NCI-H748 treated with DMSO at 0.1 percent for 48 hours (cell line): ENCODE data around the gene REEP1.

Experiments used
- DNase-seq: peaks from one replicate; lab custom pipeline; 2025; lab: John Stamatoyannopoulos, UW

Gene REEP1

GRCh38 chr2:86305915-86306254 is 31.5 kb downstream of the REEP1 start:
- no peak for DNase-seq

- no peak for DNase-seq
These were observed 32.1 kb downstream of the REEP1 start for GRCh38 chr2:86305195-86305914.

- DNase-seq, result no peak
These were observed 33.0 kb downstream of the REEP1 start for GRCh38 chr2:86304416-86304815.

DNA sequence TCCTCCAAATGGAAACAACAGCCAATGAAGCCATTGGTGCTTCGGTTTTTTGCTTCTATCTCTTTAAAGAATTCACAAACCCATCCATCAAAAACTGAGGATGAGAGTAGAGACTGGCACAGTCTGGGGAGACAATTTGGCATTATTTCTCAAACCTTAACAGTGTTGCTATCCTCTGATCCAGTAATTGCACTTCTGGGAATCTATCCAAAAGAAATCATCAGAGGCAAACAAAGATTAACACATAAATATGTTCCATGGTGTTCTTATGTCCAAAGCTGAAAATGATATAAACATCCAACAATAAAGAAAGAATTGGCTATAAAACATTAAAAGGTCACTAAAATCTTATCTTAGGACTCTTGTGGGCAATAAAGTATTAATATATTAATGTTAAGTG is 35.1 kb downstream of the REEP1 start:
- DNase-seq, result no peak

- no peak for DNase-seq
These were observed 35.7 kb downstream of the REEP1 start for GRCh38 chr2:86301711-86302202.

DNA sequence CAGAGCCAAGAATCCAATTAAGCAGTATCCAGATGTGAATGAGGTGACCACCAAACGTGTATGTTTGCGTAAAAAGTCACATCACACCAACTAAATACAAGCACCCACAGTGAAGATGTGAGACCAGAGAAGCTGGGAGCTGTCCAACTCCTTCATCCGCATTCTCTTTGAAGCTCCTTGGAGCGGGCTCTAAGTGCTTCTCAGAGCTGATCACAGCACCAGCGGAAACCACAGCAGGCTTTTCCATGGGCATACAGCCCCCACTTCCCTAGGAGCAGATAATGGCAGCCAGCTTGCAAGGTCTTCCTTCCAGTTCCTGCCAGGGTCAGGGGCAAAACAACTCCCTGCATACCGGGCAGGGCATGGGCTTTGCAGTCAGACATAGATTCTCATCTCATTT is 36.4 kb downstream of the REEP1 start:
- no peak for DNase-seq

DNA sequence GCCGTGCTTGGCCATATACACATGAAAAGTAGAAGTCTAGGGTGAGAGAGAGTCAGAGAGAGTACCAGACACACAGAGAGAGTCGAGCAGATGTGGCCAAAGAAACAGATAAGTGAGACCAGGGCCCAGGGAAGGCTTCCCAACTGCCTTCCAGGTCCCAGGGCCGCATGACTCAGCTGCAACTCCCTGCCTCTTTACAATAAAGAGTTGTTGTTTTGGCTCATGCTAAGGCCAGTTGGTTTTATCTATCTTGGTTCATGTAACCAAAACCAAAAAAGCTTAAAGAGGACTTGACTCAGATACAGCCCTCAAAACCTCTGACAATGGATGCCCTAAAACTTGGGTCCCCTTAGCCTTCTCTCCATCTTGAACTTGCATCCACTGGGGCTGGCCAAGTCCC is 36.9 kb downstream of the REEP1 start:
- no peak for DNase-seq

DNA sequence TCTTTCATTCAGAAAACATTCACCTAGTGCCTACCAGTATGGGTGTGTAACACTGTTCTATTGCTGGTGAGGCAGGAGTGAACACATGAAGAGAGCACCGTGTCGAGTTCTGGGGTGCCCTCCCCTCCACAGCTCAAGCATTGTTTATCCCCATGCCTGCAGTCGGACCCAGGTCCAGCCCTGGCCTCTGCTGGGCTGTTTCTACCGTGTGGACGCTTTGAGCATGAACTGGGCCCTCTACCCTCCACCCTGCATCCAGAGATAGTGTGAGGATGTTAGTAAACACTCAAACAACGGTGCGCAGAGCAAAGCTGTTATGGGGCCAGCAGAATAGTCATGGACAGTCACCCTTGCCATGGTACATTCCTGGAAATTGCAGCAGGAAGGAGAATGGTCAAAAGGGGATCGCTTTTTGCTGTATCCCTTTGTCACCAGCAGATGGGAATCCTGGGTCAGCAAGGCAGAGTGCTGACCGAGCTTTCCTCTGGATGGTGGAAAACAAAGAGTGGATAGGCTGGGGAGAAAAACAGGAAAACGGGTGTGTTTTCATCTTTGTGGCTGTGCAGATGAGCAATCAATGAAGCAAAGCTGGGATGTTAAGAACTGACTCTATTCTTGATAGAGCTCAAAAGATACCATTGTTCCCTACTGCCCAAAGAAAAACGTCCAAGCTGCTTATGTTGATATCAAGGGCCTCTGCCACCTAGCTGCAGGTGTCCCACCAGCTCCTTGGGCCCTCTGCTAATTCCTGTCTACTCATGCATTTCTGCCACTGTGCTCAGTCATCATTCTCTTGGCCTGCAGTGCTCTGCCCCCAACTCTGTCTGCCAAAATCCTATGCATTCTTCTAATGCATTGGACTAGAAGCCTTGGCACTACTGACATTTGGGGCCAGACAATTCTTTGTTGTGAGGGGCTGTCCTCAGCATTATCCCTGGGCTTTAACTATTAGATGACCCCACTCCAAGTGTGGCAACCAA is 38.7 kb downstream of the REEP1 start:
- DNase-seq, result no peak

DNA sequence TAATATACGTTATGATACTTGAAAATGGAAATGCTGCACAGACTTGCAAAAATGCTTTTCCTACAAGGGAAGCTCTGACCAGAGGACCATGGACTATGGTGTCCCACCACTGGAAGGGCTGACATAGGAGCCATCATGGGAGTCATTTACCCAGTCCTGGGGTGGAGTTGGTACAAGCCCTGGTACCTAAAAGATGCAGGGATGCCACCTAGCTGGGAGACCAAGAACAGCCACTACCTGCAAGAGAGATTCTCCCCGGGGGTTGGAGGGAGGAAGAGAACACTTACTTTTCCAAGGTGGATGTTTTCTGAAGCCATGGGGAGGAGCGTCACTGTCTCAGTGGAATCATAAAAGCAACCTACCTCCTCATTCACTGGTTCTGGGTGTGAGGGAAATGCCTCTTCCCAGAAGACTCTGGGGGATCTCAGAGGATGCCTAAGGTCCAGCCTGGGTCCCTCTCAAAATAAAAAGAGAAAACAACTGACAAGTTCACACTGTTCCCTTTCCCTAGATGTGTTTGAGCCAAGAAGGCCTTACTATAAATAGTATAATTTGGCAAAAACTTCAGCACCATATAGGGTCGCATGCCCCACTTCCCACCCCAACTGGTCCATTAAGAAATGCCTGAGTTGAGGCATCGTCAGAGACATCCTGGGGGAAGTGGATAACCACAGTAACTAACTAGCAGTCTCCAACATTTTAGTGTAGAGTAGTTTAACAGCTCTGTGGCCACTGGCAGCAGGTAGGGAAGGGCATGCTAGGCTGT is 39.9 kb downstream of the REEP1 start:
- DNase-seq, result no peak

- no peak for DNase-seq
These were observed 40.5 kb downstream of the REEP1 start for GRCh38 chr2:86296947-86297346.

DNA sequence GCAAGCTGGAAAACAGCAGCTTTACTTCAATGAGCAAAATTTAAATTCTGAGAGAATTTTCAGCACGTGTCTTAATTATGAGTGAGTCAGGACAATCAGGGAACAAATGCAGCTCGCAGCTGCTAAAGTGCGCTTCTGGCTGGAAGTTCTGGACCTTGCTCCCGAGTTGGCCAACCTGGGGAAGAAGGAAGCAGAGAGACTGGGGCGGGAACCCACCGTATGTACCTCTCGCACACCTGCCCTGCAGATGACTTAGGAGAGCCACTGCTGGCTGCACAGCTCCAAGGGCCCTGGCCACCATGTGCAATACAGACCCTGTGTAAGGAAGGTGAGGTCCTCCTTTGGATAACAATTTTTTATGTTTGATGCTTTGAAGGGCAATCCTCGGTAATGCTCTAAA is 42.4 kb downstream of the REEP1 start:
- no peak for DNase-seq

DNA sequence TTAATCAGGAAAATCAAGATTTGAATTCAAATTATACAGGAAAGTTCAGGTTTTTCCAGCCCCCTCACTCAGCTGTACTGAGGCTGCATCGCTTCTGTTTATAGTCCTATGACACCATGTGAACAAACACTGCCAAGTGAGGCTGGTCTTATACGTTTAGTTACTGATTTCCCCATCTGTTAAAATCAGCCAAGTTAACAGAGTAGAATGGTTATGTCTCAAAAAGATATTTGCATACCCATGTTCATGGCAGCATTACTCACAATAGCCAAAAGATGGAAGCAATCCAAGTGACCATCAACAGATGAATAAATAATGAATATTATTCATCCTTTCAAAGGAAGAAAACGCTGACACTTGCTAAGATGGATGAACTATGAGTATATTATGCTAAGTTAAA is 43.8 kb downstream of the REEP1 start:
- no peak for DNase-seq

DNA sequence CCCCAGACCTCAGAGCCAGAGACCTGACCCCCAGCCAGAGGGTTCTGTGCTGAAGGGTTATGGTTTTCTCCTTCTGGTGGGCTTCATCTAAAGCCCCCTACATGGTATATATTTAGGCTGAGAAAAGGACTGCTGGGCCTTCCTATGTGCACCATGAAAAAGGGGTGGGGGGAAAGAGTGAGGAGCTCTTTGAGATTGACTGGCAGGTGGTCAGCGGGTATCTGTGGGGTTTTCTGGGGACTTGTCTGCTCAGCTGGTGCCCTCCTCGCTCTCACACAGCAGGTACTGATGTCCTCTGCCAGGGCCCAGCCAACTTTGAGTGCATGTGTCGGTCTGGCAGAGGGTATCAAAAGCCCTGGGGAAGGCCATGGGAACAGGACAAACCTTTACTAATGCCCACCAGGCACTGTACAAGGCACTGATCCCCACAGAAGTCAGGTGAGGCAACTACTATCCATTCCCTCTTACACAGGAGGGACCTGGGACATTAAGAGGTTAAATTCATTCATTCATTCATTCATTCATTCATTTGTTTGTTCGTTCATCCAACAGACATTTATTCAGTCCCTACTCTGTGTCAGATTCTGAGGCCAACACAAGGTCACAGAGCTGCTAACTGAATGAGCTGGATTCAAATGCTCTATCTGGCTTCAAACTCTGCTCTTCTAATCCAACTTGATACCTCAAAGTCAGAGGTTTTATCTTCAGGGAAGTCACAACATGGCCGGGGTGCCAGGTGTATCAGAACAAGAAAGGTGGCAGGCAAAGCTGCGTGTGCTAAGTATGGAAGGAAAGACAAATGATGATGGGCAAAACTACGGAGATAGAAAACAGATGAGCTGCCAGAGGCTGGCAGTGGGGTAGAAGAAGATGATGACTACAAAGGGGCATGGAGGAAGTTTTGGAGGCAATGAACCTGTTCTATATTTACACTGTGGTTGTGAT is 44.6 kb downstream of the REEP1 start:
- DNase-seq, result no peak

DNA sequence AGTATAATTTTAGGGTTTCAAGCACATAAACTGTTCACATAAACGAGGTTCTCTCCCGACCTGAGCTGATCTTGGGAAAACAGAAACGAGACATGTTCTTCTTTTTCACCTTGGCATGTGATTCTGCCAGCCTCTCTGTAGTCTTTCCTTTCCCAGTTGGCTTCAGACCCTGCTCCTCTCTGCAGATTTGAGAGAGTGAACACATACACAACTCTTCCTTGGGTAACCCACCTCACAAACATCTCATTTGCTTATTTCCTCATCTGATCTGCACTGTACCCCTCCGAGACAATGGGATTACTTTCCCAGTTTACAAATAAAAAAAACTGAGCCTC is 46.1 kb downstream of the REEP1 start:
- DNase-seq, result no peak

- DNase-seq, result no peak
These were observed 46.7 kb downstream of the REEP1 start for GRCh38 chr2:86290596-86291327.

DNA sequence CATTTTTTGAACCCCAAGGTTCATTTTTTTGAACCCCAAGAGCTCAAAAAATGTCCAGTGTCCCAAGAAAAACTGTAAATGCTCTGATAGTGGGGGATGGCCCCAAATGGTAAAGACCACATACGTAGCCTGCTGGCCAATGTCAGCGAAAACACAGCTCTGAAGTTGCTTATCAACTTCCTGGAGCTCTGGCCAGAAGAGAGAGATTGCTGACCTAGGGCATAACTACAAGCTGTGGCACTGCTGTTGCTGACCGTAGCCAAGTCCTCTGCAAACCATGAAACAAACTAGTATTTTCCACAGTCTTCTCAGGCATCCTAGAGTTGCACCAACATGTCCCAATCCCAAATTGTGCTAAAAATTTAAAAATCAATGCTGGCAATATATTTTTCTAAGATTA is 50.9 kb downstream of the REEP1 start:
- DNase-seq, result no peak

GRCh38 chr2:86285981-86286380 is 51.4 kb downstream of the REEP1 start:
- no peak for DNase-seq

DNA sequence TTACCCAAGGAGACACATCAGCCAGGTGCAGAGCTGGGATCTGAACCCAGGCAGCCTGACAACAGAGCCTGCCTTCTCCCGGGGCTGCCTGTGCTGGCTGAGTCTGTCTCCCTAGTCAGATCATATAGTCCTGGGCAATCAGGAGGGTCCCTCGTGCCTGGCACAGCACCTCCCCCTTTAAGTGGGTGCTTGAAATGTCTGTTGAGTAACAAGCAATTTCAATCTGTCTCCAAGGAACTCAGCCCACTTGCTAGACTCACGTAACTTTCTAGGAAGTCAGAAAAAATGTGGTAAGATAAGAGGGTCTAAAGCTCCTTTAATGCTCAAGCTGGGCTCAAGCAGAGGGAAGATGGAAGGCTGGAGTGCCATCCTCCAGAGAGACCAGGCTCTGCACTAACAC is 51.9 kb downstream of the REEP1 start:
- no peak for DNase-seq

- DNase-seq, result no peak
These were observed 52.4 kb downstream of the REEP1 start for GRCh38 chr2:86284987-86285386.

GRCh38 chr2:86284401-86284841 is 53.0 kb downstream of the REEP1 start:
- DNase-seq, result no peak
